Measurements from ENCODE around the gene TSKS.

- TF ChIP-seq POLR2A (IDR thresholded peaks at IDR 0.05) (no peak), CTCF (IDR thresholded peaks at IDR 0.05) (no peak), EP300 (IDR thresholded peaks at IDR 0.05) (no peak), POLR2AphosphoS5 (IDR thresholded peaks at IDR 0.05) (no peak)
Observed at GRCh38 chr19:49767381-49767780, 4.3 kb upstream of the TSKS start.
